ENCODE results near the gene TBCCD1.

DNA sequence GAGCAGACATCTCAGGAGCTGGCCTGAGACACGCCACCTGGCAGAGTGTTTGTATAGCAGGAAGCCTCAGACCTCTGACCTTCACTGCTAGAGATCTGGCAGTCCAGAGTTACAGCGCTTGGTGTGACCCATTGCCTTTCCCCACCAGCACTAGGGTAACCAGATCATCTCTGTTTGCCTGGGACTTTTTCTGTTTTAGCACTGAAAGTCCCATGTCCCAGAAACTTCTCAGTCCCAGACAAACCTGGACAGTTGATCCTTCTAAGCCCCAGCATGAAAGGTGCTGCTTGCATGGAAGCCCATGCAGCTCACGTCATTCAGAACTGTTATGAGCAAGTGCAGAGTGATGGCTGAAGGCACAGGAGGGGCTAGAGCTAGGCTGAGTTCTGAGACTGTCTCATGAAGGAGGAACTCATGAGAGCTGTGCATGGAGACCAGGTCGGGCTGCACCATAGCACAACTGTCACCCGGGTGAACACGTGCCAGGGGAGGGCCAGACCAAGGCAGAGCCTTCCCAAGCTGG is 27.5 kb upstream of the TBCCD1 start:
- TF ChIP-seq, protein P1, sequence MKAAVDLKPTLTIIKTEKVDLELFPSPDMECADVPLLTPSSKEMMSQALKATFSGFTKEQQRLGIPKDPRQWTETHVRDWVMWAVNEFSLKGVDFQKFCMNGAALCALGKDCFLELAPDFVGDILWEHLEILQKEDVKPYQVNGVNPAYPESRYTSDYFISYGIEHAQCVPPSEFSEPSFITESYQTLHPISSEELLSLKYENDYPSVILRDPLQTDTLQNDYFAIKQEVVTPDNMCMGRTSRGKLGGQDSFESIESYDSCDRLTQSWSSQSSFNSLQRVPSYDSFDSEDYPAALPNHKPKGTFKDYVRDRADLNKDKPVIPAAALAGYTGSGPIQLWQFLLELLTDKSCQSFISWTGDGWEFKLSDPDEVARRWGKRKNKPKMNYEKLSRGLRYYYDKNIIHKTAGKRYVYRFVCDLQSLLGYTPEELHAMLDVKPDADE (IDR thresholded peaks at IDR 0.05): no peak
- no peak for TF ChIP-seq POLR2AphosphoS5 (IDR thresholded peaks at IDR 0.05; ENCODE audit: low read depth)
- TF ChIP-seq, protein P2, sequence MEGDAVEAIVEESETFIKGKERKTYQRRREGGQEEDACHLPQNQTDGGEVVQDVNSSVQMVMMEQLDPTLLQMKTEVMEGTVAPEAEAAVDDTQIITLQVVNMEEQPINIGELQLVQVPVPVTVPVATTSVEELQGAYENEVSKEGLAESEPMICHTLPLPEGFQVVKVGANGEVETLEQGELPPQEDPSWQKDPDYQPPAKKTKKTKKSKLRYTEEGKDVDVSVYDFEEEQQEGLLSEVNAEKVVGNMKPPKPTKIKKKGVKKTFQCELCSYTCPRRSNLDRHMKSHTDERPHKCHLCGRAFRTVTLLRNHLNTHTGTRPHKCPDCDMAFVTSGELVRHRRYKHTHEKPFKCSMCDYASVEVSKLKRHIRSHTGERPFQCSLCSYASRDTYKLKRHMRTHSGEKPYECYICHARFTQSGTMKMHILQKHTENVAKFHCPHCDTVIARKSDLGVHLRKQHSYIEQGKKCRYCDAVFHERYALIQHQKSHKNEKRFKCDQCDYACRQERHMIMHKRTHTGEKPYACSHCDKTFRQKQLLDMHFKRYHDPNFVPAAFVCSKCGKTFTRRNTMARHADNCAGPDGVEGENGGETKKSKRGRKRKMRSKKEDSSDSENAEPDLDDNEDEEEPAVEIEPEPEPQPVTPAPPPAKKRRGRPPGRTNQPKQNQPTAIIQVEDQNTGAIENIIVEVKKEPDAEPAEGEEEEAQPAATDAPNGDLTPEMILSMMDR (conservative IDR thresholded peaks at IDR 0.05; ENCODE audit: low read depth in 2 of 2): no peak
- TF ChIP-seq EZH2 (IDR thresholded peaks at IDR 0.05; ENCODE audit: low read depth, unreplicated experiment): no peak
- TF ChIP-seq, protein P3, sequence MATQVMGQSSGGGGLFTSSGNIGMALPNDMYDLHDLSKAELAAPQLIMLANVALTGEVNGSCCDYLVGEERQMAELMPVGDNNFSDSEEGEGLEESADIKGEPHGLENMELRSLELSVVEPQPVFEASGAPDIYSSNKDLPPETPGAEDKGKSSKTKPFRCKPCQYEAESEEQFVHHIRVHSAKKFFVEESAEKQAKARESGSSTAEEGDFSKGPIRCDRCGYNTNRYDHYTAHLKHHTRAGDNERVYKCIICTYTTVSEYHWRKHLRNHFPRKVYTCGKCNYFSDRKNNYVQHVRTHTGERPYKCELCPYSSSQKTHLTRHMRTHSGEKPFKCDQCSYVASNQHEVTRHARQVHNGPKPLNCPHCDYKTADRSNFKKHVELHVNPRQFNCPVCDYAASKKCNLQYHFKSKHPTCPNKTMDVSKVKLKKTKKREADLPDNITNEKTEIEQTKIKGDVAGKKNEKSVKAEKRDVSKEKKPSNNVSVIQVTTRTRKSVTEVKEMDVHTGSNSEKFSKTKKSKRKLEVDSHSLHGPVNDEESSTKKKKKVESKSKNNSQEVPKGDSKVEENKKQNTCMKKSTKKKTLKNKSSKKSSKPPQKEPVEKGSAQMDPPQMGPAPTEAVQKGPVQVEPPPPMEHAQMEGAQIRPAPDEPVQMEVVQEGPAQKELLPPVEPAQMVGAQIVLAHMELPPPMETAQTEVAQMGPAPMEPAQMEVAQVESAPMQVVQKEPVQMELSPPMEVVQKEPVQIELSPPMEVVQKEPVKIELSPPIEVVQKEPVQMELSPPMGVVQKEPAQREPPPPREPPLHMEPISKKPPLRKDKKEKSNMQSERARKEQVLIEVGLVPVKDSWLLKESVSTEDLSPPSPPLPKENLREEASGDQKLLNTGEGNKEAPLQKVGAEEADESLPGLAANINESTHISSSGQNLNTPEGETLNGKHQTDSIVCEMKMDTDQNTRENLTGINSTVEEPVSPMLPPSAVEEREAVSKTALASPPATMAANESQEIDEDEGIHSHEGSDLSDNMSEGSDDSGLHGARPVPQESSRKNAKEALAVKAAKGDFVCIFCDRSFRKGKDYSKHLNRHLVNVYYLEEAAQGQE (IDR thresholded peaks at IDR 0.05; ENCODE audit: unreplicated experiment): no peak
- TF ChIP-seq, protein P4, sequence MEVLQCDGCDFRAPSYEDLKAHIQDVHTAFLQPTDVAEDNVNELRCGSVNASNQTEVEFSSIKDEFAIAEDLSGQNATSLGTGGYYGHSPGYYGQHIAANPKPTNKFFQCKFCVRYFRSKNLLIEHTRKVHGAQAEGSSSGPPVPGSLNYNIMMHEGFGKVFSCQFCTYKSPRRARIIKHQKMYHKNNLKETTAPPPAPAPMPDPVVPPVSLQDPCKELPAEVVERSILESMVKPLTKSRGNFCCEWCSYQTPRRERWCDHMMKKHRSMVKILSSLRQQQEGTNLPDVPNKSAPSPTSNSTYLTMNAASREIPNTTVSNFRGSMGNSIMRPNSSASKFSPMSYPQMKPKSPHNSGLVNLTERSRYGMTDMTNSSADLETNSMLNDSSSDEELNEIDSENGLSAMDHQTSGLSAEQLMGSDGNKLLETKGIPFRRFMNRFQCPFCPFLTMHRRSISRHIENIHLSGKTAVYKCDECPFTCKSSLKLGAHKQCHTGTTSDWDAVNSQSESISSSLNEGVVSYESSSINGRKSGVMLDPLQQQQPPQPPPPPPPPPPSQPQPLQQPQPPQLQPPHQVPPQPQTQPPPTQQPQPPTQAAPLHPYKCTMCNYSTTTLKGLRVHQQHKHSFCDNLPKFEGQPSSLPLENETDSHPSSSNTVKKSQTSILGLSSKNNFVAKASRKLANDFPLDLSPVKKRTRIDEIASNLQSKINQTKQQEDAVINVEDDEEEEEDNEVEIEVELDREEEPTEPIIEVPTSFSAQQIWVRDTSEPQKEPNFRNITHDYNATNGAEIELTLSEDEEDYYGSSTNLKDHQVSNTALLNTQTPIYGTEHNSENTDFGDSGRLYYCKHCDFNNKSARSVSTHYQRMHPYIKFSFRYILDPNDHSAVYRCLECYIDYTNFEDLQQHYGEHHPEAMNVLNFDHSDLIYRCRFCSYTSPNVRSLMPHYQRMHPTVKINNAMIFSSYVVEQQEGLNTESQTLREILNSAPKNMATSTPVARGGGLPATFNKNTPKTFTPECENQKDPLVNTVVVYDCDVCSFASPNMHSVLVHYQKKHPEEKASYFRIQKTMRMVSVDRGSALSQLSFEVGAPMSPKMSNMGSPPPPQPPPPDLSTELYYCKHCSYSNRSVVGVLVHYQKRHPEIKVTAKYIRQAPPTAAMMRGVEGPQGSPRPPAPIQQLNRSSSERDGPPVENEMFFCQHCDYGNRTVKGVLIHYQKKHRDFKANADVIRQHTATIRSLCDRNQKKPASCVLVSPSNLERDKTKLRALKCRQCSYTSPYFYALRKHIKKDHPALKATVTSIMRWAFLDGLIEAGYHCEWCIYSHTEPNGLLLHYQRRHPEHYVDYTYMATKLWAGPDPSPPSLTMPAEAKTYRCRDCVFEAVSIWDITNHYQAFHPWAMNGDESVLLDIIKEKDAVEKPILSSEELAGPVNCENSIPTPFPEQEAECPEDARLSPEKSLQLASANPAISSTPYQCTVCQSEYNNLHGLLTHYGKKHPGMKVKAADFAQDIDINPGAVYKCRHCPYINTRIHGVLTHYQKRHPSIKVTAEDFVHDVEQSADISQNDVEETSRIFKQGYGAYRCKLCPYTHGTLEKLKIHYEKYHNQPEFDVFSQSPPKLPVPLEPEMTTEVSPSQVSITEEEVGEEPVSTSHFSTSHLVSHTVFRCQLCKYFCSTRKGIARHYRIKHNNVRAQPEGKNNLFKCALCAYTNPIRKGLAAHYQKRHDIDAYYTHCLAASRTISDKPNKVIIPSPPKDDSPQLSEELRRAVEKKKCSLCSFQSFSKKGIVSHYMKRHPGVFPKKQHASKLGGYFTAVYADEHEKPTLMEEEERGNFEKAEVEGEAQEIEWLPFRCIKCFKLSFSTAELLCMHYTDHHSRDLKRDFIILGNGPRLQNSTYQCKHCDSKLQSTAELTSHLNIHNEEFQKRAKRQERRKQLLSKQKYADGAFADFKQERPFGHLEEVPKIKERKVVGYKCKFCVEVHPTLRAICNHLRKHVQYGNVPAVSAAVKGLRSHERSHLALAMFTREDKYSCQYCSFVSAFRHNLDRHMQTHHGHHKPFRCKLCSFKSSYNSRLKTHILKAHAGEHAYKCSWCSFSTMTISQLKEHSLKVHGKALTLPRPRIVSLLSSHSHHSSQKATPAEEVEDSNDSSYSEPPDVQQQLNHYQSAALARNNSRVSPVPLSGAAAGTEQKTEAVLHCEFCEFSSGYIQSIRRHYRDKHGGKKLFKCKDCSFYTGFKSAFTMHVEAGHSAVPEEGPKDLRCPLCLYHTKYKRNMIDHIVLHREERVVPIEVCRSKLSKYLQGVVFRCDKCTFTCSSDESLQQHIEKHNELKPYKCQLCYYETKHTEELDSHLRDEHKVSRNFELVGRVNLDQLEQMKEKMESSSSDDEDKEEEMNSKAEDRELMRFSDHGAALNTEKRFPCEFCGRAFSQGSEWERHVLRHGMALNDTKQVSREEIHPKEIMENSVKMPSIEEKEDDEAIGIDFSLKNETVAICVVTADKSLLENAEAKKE (CRISPR knock-in tag; IDR thresholded peaks at IDR 0.05): no peak
- no peak for TF ChIP-seq CREB1 (CRISPR knock-in tag; IDR thresholded peaks at IDR 0.05; ENCODE audit: low read depth)
- no peak for TF ChIP-seq ZNF331 (CRISPR knock-in tag; IDR thresholded peaks at IDR 0.05; ENCODE audit: low read depth)
- TF ChIP-seq STAT1 (IDR thresholded peaks at IDR 0.05; ENCODE audit: unreplicated experiment): no peak
- TF ChIP-seq JUNB (IDR thresholded peaks at IDR 0.05; ENCODE audit: unreplicated experiment): no peak
- no peak for TF ChIP-seq EZH2phosphoT487 (IDR thresholded peaks at IDR 0.05; ENCODE audit: unreplicated experiment)
- no peak for TF ChIP-seq ZNF114 (CRISPR knock-in tag; IDR thresholded peaks at IDR 0.05)
- TF ChIP-seq NANOG (IDR thresholded peaks at IDR 0.05; ENCODE audit: borderline replicate concordance): no peak

Measured in GM23338 (cell line).